ENCODE measurements around the gene SPOPL.
A peak's percentile ranks its signal among the peaks of the same experiment; 100 is the strongest.

SPOPL gene

GRCh38 chr2:138494265-138494966, 7.2 kb upstream of the SPOPL start:
- no peak for DNase-seq (ENCODE audit: low read depth)

- no peak for DNase-seq (ENCODE audit: low read depth)
Measured at GRCh38 chr2:138495384-138495783, 6.2 kb upstream of the SPOPL start.

GRCh38 chr2:138496096-138496651, 5.4 kb upstream of the SPOPL start:
- DNase-seq (ENCODE audit: low read depth), result no peak

GRCh38 chr2:138497294-138497693, 4.3 kb upstream of the SPOPL start:
- DNase-seq (ENCODE audit: low read depth), result no peak

GRCh38 chr2:138499684-138500083, 1.9 kb upstream of the SPOPL start:
- no peak for DNase-seq (ENCODE audit: low read depth)

- peak; percentile 48 for DNase-seq (ENCODE audit: low read depth)
Measured at GRCh38 chr2:138500592-138501424, 762 bp upstream of the SPOPL start.

GRCh38 chr2:138502255-138503086, 901 bp downstream of the SPOPL start:
- DNase-seq (ENCODE audit: low read depth), result peak; percentile 22

GRCh38 chr2:138503087-138503442, 1.5 kb downstream of the SPOPL start:
- DNase-seq (ENCODE audit: low read depth), result peak; percentile 17

- no peak for DNase-seq (ENCODE audit: low read depth)
Measured at GRCh38 chr2:138503652-138504051, 2.1 kb downstream of the SPOPL start.

- no peak for DNase-seq (ENCODE audit: low read depth)
Measured at GRCh38 chr2:138504092-138504491, 2.5 kb downstream of the SPOPL start.

- DNase-seq (ENCODE audit: low read depth), result no peak
Measured at GRCh38 chr2:138504546-138505235, 3.1 kb downstream of the SPOPL start.

GRCh38 chr2:138507267-138507666, 5.7 kb downstream of the SPOPL start:
- no peak for DNase-seq (ENCODE audit: low read depth)

- no peak for DNase-seq (ENCODE audit: low read depth)
Measured at GRCh38 chr2:138510319-138510718, 8.7 kb downstream of the SPOPL start.

GRCh38 chr2:138512672-138513071, 11.1 kb downstream of the SPOPL start:
- DNase-seq (ENCODE audit: low read depth), result peak; percentile 10

- no peak for DNase-seq (ENCODE audit: low read depth)
Measured at GRCh38 chr2:138514173-138514572, 12.6 kb downstream of the SPOPL start.

GRCh38 chr2:138515092-138515491, 13.5 kb downstream of the SPOPL start:
- no peak for DNase-seq (ENCODE audit: low read depth)

- peak; percentile 36 for DNase-seq (ENCODE audit: low read depth)
Measured at GRCh38 chr2:138516030-138516704, 14.6 kb downstream of the SPOPL start.

GRCh38 chr2:138518860-138519259, 17.3 kb downstream of the SPOPL start:
- DNase-seq (ENCODE audit: low read depth), result no peak

GRCh38 chr2:138521821-138522220, 20.3 kb downstream of the SPOPL start:
- DNase-seq (ENCODE audit: low read depth), result no peak

GRCh38 chr2:138522556-138522955, 21.0 kb downstream of the SPOPL start:
- no peak for DNase-seq (ENCODE audit: low read depth)
